Kidney (tissue), 14 donors: Measurements from ENCODE around the gene TGFBR1. TPM values are rescaled to one million over a fixed set of nuclear protein-coding genes. Genes with fewer than 3 reads are reported as not detected.
"Not testable (repeated sequence)": the region's sequence is repeated elsewhere in the genome, so short reads cannot be mapped to it uniquely, and the experiment has no call there.

Experiments
- DNase-seq, 5 donors: peaks; one replicate each; pipeline ENCODE4 v3.0.0-alpha.2; 2013 to 2020
- FAIRE-seq: peaks from 2 replicates; lab custom pipeline; 2012; peaks lifted over from hg19 to GRCh38; lab: Jason Lieb, UNC
- H3K27ac ChIP-seq, 2 donors: one replicate each; pipeline ENCODE4 v1.7.0; 2013; ENCODE audit warnings: low read depth in 2 of 2, low read length in 2 of 2, inconsistent platforms in 1 of 2
- H3K27me3 ChIP-seq: one replicate; pipeline ENCODE4 v1.7.1; 2013; ENCODE audit warnings: low read length, inconsistent platforms; ENCODE audit not compliant: control insufficient read depth, insufficient read depth
- H3K36me3 ChIP-seq, 3 donors: one replicate each; pipeline versions ENCODE4 v1.7.0 to v1.7.1; 2013; ENCODE audit warnings: low read length in 3 of 3, control low read depth in 1 of 3, inconsistent platforms in 1 of 3; ENCODE audit not compliant: insufficient read depth in 3 of 3, control insufficient read depth in 2 of 3
- H3K4me1 ChIP-seq, 3 donors: one replicate each; pipeline versions ENCODE4 v1.7.0 to v1.7.1; 2013; ENCODE audit warnings: low read length in 3 of 3, inconsistent platforms in 1 of 3, low read depth in 1 of 3; ENCODE audit not compliant: control insufficient read depth in 2 of 3, insufficient read depth in 2 of 3
- H3K4me3 ChIP-seq, 3 donors: one replicate each; pipeline versions ENCODE4 v1.7.0 to v1.8.1; 2013; ENCODE audit warnings: low read length in 3 of 3, control low read depth in 1 of 3, inconsistent platforms in 1 of 3
- H3K9ac ChIP-seq, 3 donors: one replicate each; pipeline versions ENCODE4 v1.7.0 to v1.7.1; 2013; ENCODE audit warnings: low read length in 3 of 3, control low read depth in 1 of 3, inconsistent platforms in 1 of 3
- H3K9me3 ChIP-seq, 3 donors: one replicate each; pipeline versions ENCODE4 v1.7.0 to v1.7.1; 2013; ENCODE audit warnings: low read length in 3 of 3, control low read depth in 1 of 3, inconsistent platforms in 1 of 3; ENCODE audit not compliant: control insufficient read depth in 2 of 3, insufficient read depth in 1 of 3
- intact Hi-C: fragments of 100-400 bp; cut with DNase I; formaldehyde crosslinking; loops from one replicate; pipeline ENCODE4 v1.11.1; 2022
- polyA plus RNA-seq: library from polyadenylated mRNA; stranded (reverse); fragments of 350-450 nt; fragmentation: Illumina TruSeq; extraction: RNeasy Lipid Tissue Mini Kit (QIAGEN cat#74804); gene quantifications from one replicate; pipeline ENCODE4 v1.2.3, GENCODE V29; 2014; ENCODE audit warnings: low read depth, low replicate concordance; ENCODE audit not compliant: insufficient read depth
- total RNA-seq: library from RNA; stranded (reverse); fragmentation: NEBNext Ultra II Directional; extraction: Animal tissue kit (Norgen Biotek cat#: 25700); gene quantifications from one replicate; pipeline ENCODE4 v1.2.1, GENCODE V29; 2021
- TF ChIP-seq, protein P1 (sequence below): IDR thresholded peaks from 3 replicates; pipeline ENCODE4 v1.5.1; 2012; ENCODE audit warnings: mild to moderate bottlenecking, moderate library complexity, borderline replicate concordance; ENCODE audit not compliant: insufficient read depth; ENCODE audit errors: extremely low read depth
- donor health status: control.
- donor health status: control.
- donor health status: control.
- donor health status: control.
- donor health status: control.
- donor health status: DM: yes; HTN: yes; CAD: no.
- donor health status: Normal renal cell carcinoma (clear cell type).

Gene TGFBR1
- total and polyA plus RNA-seq, 2 donors from 2014 or later: 7.9 to 50.8 TPM

- FAIRE-seq: no peak
- TF ChIP-seq, protein P1, sequence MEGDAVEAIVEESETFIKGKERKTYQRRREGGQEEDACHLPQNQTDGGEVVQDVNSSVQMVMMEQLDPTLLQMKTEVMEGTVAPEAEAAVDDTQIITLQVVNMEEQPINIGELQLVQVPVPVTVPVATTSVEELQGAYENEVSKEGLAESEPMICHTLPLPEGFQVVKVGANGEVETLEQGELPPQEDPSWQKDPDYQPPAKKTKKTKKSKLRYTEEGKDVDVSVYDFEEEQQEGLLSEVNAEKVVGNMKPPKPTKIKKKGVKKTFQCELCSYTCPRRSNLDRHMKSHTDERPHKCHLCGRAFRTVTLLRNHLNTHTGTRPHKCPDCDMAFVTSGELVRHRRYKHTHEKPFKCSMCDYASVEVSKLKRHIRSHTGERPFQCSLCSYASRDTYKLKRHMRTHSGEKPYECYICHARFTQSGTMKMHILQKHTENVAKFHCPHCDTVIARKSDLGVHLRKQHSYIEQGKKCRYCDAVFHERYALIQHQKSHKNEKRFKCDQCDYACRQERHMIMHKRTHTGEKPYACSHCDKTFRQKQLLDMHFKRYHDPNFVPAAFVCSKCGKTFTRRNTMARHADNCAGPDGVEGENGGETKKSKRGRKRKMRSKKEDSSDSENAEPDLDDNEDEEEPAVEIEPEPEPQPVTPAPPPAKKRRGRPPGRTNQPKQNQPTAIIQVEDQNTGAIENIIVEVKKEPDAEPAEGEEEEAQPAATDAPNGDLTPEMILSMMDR: no peak
- no peaks in the 10 kb centered on the region for H3K36me3 ChIP-seq
- H3K9me3 ChIP-seq: no peaks in the 10 kb centered on the region
- H3K9ac ChIP-seq: no peak overlapping the region
- H3K27me3 ChIP-seq: no peaks in the 10 kb centered on the region
- no peaks in the 10 kb centered on the region for H3K4me1 ChIP-seq
- intact Hi-C loops: no loop called here
- no peak overlapping the region for H3K27ac ChIP-seq
- no peak overlapping the region for H3K4me3 ChIP-seq
- DNase-seq: no peak
These were observed 8.5 kb upstream of the TGFBR1 start for GRCh38 chr9:99096409-99096808.

GRCh38 chr9:99099806-99100585 is 4.9 kb upstream of the TGFBR1 start:
- H3K27ac ChIP-seq, H3K27me3 ChIP-seq, H3K9ac ChIP-seq, H3K4me3 ChIP-seq, intact Hi-C loops, DNase-seq, FAIRE-seq, H3K36me3 ChIP-seq, H3K9me3 ChIP-seq: not testable (repeated sequence)
- H3K4me1 ChIP-seq: peaks cover 0 to 11% (median 9%) of the 10 kb centered on the region in 3 donors

- no peaks in the 10 kb centered on the region for H3K9me3 ChIP-seq
- H3K4me1 ChIP-seq: peaks cover 0 to 11% (median 9%) of the 10 kb centered on the region in 3 donors
- intact Hi-C loops: no loop called here
- H3K4me3 ChIP-seq: no peak overlapping the region
- no peaks in the 10 kb centered on the region for H3K27me3 ChIP-seq
- DNase-seq (no peak), FAIRE-seq (no peak)
- TF ChIP-seq, protein P1: no peak
- no peak overlapping the region for H3K9ac ChIP-seq
- H3K36me3 ChIP-seq: no peaks in the 10 kb centered on the region
- H3K27ac ChIP-seq: no peak overlapping the region
These were observed 3.6 kb upstream of the TGFBR1 start for GRCh38 chr9:99101271-99101670.

DNA sequence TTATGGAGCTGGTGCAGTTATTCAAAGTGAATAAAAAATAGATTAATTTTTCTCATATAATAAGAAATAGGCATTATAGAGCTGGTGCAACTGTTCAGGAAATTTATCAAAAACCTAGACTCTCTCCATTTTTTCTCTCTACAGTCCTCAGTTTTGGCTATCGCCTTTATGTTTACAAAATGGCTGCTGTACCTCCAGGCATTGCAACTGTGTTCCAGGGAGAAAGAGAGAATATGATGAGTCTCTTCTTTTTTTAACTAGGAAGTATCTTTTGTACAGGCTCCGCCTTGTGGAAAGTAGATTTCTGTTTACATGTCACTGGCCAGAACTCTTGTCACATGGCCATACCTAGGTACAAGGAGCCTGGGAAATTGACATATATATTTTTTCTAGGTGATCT is 3.1 kb upstream of the TGFBR1 start:
- intact Hi-C loops: no loop called here

More for the DNA sequence above, 3.1 kb upstream of the TGFBR1 start:
- H3K4me1 ChIP-seq: peaks cover 0 to 13% (median 11%) of the 10 kb centered on the region in 3 donors
- FAIRE-seq: no peak
- TF ChIP-seq, protein P1: no peak
- H3K27ac ChIP-seq: no peak overlapping the region
- no peak overlapping the region for H3K9ac ChIP-seq
- no peak for DNase-seq
- no peaks in the 10 kb centered on the region for H3K9me3 ChIP-seq
- H3K4me3 ChIP-seq: no peak overlapping the region
- H3K27me3 ChIP-seq: no peaks in the 10 kb centered on the region
- no peaks in the 10 kb centered on the region for H3K36me3 ChIP-seq
